Stimulated activated memory B cell treated with anti-CD40 and anti-IgM and Interleukin-4, amounts not matched to agents 10 μg/mL and 1 μg/mL and 100 μg/mL, for 72 hours (primary cell): Measurements from ENCODE around the gene LIMCH1.
"Not testable (repeated sequence)": the region's sequence is repeated elsewhere in the genome, so short reads cannot be mapped to it uniquely, and the experiment has no call there.

Experiments used
- ATAC-seq: fragments of 150-1000 bp; cut with Tn5 transposase; 2 replicates; pipeline ENCODE4 v1.10.0; 2021
- H3K27ac Mint-ChIP-seq: one replicate; pipeline ENCODE4 v1.8.0; 2022; ENCODE audit warnings: mild to moderate bottlenecking, mixed read lengths
- H3K27me3 Mint-ChIP-seq: one replicate; pipeline ENCODE4 v1.8.0; 2022; ENCODE audit warnings: mixed read lengths
- H3K36me3 Mint-ChIP-seq: one replicate; pipeline ENCODE4 v1.8.0; 2022; ENCODE audit warnings: mixed read lengths
- H3K4me1 Mint-ChIP-seq: one replicate; pipeline ENCODE4 v1.8.0; 2022; ENCODE audit warnings: mixed read lengths
- H3K4me3 Mint-ChIP-seq: one replicate; pipeline ENCODE4 v1.8.0; 2022; ENCODE audit warnings: mild to moderate bottlenecking, moderate library complexity, mixed read lengths
- H3K9me3 Mint-ChIP-seq: one replicate; pipeline ENCODE4 v1.8.0; 2022; ENCODE audit warnings: mixed read lengths

Gene LIMCH1

GRCh38 chr4:41625531-41625930 lies 87.6 kb downstream of the LIMCH1 start:
- peaks cover 16% of the 10 kb centered on the region for H3K27me3 Mint-ChIP-seq

GRCh38 chr4:41628936-41629335 lies 91.0 kb downstream of the LIMCH1 start:
- ATAC-seq = no peak
- no peaks in the 10 kb centered on the region for H3K9me3 Mint-ChIP-seq
- H3K27ac Mint-ChIP-seq = no peak overlapping the region
- no peaks in the 10 kb centered on the region for H3K36me3 Mint-ChIP-seq
- H3K4me3 Mint-ChIP-seq = no peak overlapping the region
- H3K4me1 Mint-ChIP-seq = no peaks in the 10 kb centered on the region
- H3K27me3 Mint-ChIP-seq = no peaks in the 10 kb centered on the region

More at GRCh38 chr4:41625531-41625930, 87.6 kb downstream of the LIMCH1 start:
- ATAC-seq = no peak
- no peak overlapping the region for H3K4me3 Mint-ChIP-seq
- H3K27ac Mint-ChIP-seq = no peak overlapping the region
- no peaks in the 10 kb centered on the region for H3K9me3 Mint-ChIP-seq
- no peaks in the 10 kb centered on the region for H3K4me1 Mint-ChIP-seq
- H3K36me3 Mint-ChIP-seq = no peaks in the 10 kb centered on the region

GRCh38 chr4:41631523-41631922 lies 93.6 kb downstream of the LIMCH1 start:
- no peaks in the 10 kb centered on the region for H3K9me3 Mint-ChIP-seq
- H3K27ac Mint-ChIP-seq = no peak overlapping the region
- no peaks in the 10 kb centered on the region for H3K4me1 Mint-ChIP-seq
- ATAC-seq = no peak
- H3K36me3 Mint-ChIP-seq = no peaks in the 10 kb centered on the region
- no peaks in the 10 kb centered on the region for H3K27me3 Mint-ChIP-seq
- no peak overlapping the region for H3K4me3 Mint-ChIP-seq

- H3K4me1 Mint-ChIP-seq = no peaks in the 10 kb centered on the region
- no peaks in the 10 kb centered on the region for H3K9me3 Mint-ChIP-seq
- no peaks in the 10 kb centered on the region for H3K36me3 Mint-ChIP-seq
- no peak overlapping the region for H3K27ac Mint-ChIP-seq
- no peak overlapping the region for H3K4me3 Mint-ChIP-seq
- H3K27me3 Mint-ChIP-seq = no peaks in the 10 kb centered on the region
- ATAC-seq = no peak
Observed at GRCh38 chr4:41632481-41633073, 94.6 kb downstream of the LIMCH1 start.

DNA sequence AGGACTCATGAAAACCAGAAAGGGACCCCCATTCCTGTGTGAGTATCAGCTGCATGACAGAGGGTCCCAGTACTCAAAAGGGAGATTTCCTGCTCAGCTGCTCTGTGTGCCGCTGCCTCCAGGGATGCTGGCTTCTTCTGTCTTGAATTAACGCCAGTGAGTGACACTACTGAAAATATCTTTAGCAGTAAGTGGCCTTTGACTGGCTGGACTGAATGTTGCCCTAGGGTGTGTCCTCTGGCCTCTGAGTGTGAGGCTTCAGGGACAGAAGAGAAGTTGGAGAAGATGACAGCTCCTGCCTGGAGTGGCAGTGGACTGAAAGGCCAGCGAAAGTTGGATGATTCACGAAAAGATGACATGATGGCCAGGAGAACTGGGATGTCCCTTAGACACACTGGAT lies 95.4 kb downstream of the LIMCH1 start:
- Mint-ChIP-seq H3K4me3 (no peak overlapping the region), H3K9me3 (no peaks in the 10 kb centered on the region)

GRCh38 chr4:41635441-41635840 lies 97.5 kb downstream of the LIMCH1 start:
- Mint-ChIP-seq H3K27me3 (no peaks in the 10 kb centered on the region), H3K27ac (no peak overlapping the region), H3K36me3 (no peaks in the 10 kb centered on the region), H3K4me1 (no peaks in the 10 kb centered on the region), H3K9me3 (no peaks in the 10 kb centered on the region), H3K4me3 (no peak overlapping the region)
- ATAC-seq = no peak

More for the DNA sequence above, 95.4 kb downstream of the LIMCH1 start:
- ATAC-seq = no peak
- Mint-ChIP-seq H3K4me1 (no peaks in the 10 kb centered on the region), H3K27me3 (no peaks in the 10 kb centered on the region), H3K27ac (no peak overlapping the region), H3K36me3 (no peaks in the 10 kb centered on the region)

GRCh38 chr4:41638203-41638602 lies 100.2 kb downstream of the LIMCH1 start:
- Mint-ChIP-seq H3K9me3 (no peaks in the 10 kb centered on the region), H3K4me1 (no peaks in the 10 kb centered on the region), H3K4me3 (no peak overlapping the region), H3K36me3 (no peaks in the 10 kb centered on the region), H3K27ac (no peak overlapping the region), H3K27me3 (no peaks in the 10 kb centered on the region)
- ATAC-seq = no peak

- no peak for ATAC-seq
- Mint-ChIP-seq H3K4me3 (no peak overlapping the region), H3K27me3 (no peaks in the 10 kb centered on the region), H3K27ac (no peak overlapping the region), H3K4me1 (no peaks in the 10 kb centered on the region), H3K9me3 (no peaks in the 10 kb centered on the region), H3K36me3 (no peaks in the 10 kb centered on the region)
Observed at GRCh38 chr4:41638866-41639265, 100.9 kb downstream of the LIMCH1 start.

DNA sequence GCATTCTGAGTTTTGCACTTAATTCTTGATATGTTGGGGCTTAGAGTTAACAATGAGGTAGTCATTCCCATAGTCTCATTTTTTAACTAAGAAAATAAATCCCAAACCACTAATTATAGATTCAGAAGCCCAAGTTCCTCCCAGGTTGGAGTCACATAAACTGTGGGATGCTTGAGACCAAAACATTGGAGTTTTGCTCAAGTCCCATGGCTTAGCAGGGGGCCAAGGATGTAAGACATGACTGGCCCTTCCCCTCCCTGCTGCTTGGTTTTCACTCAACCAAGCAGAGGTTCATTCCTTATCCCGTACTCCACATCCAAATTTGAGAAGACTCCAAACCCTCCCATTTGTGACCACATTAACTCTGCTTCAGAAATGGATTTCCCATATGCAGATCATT lies 101.3 kb downstream of the LIMCH1 start:
- no peak overlapping the region for H3K4me3 Mint-ChIP-seq
- H3K27ac Mint-ChIP-seq = no peak overlapping the region
- no peaks in the 10 kb centered on the region for H3K4me1 Mint-ChIP-seq
- H3K27me3 Mint-ChIP-seq = peaks cover 4% of the 10 kb centered on the region
- no peak for ATAC-seq
- H3K9me3 Mint-ChIP-seq = no peaks in the 10 kb centered on the region
- H3K36me3 Mint-ChIP-seq = no peaks in the 10 kb centered on the region

- Mint-ChIP-seq H3K27ac (no peak overlapping the region), H3K27me3 (peaks cover 15% of the 10 kb centered on the region), H3K36me3 (no peaks in the 10 kb centered on the region), H3K9me3 (no peaks in the 10 kb centered on the region), H3K4me3 (no peak overlapping the region), H3K4me1 (no peaks in the 10 kb centered on the region)
- ATAC-seq = no peak
Observed at GRCh38 chr4:41640906-41641305, 102.9 kb downstream of the LIMCH1 start.

- H3K36me3 Mint-ChIP-seq, ATAC-seq, H3K9me3 Mint-ChIP-seq, H3K4me3 Mint-ChIP-seq, H3K27ac Mint-ChIP-seq: not testable (repeated sequence)
- peaks cover 10% of the 10 kb centered on the region for H3K4me1 Mint-ChIP-seq
- peaks cover 15% of the 10 kb centered on the region for H3K27me3 Mint-ChIP-seq
Observed at GRCh38 chr4:41642746-41643145, 104.8 kb downstream of the LIMCH1 start.

DNA sequence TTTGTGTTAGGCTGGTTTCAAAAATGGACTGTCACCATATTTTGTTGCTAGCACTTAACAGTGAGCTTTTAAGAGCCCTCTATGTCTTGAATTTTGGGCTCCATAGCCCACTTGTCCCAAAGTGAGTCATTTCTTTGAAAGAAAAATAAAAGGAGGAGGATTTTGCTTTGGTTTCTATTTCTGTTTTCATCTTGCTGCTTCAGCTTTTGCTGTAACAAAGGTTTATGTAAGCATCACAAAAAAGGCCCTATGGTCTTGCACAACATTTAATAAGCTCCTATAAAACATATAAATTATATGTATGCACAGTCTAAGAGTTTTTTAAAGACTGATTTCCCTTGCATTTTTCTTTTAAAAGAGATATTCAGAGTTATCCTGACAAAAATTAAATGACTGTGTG lies 105.4 kb downstream of the LIMCH1 start:
- H3K27me3 Mint-ChIP-seq = peaks cover 15% of the 10 kb centered on the region
- H3K4me3 Mint-ChIP-seq = no peak overlapping the region
- H3K27ac Mint-ChIP-seq = no peak overlapping the region
- H3K36me3 Mint-ChIP-seq = no peaks in the 10 kb centered on the region
- no peak for ATAC-seq
- peaks cover 16% of the 10 kb centered on the region for H3K4me1 Mint-ChIP-seq
- peaks cover under 1% of the 10 kb centered on the region for H3K9me3 Mint-ChIP-seq

- no peak overlapping the region for H3K27ac Mint-ChIP-seq
- peaks cover 15% of the 10 kb centered on the region for H3K27me3 Mint-ChIP-seq
- no peaks in the 10 kb centered on the region for H3K36me3 Mint-ChIP-seq
- no peak overlapping the region for H3K4me3 Mint-ChIP-seq
- no peak for ATAC-seq
- H3K4me1 Mint-ChIP-seq = peaks cover 18% of the 10 kb centered on the region
- peaks cover 3% of the 10 kb centered on the region for H3K9me3 Mint-ChIP-seq
Observed at GRCh38 chr4:41644288-41644914, 106.4 kb downstream of the LIMCH1 start.

DNA sequence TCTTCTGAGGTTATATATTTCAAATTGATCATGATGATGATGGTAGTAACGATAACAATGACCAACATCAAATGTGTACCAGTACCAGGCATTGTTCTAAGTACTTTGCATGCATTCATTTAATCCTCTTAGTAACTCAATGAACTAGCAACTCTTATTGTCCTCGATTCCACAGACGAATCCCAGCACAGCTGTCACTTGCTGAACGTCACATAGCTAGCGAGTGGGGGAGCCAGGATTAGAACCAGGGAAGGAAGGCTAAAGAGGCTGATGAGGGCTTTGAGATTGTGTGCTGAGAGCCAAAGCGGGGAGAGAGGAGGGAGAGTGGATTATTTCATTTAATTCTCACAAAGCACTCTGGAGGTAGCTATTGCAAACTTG lies 106.9 kb downstream of the LIMCH1 start:
- no peak overlapping the region for H3K4me3 Mint-ChIP-seq
- H3K36me3 Mint-ChIP-seq = no peaks in the 10 kb centered on the region
- H3K4me1 Mint-ChIP-seq = peaks cover 18% of the 10 kb centered on the region
- peaks cover 15% of the 10 kb centered on the region for H3K27me3 Mint-ChIP-seq
- no peak overlapping the region for H3K27ac Mint-ChIP-seq
- ATAC-seq = no peak
- H3K9me3 Mint-ChIP-seq = peaks cover 3% of the 10 kb centered on the region

GRCh38 chr4:41645728-41646390 lies 107.9 kb downstream of the LIMCH1 start:
- no peak overlapping the region for H3K27ac Mint-ChIP-seq
- ATAC-seq = no peak
- H3K9me3 Mint-ChIP-seq = peaks cover 3% of the 10 kb centered on the region
- peaks cover 18% of the 10 kb centered on the region for H3K4me1 Mint-ChIP-seq
- H3K36me3 Mint-ChIP-seq = no peaks in the 10 kb centered on the region
- H3K4me3 Mint-ChIP-seq = no peak overlapping the region
- peaks cover 15% of the 10 kb centered on the region for H3K27me3 Mint-ChIP-seq

DNA sequence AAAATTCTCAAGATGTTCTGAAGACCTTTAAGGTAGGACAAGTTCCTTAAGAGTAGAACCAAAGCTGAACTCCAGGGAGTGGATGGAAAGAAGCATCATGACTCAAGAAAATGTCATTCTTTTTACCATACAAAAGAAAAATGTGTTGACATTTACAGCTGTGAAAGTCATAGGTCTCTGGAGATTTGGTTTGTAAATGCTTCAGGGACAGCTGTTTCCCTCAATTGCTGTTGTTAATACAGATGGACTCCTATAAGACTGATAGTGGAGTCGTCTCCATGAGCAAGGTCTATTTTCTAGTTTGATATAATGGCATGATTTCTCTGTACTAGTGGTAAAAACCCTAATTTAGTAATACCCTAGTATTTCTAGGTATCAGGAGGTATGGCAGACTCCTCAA lies 108.9 kb downstream of the LIMCH1 start:
- H3K27me3 Mint-ChIP-seq = peaks cover 15% of the 10 kb centered on the region
- ATAC-seq = peak; percentile 63
- no peak overlapping the region for H3K4me3 Mint-ChIP-seq
- peaks cover 3% of the 10 kb centered on the region for H3K9me3 Mint-ChIP-seq
- peaks cover 18% of the 10 kb centered on the region for H3K4me1 Mint-ChIP-seq
- H3K27ac Mint-ChIP-seq = no peak overlapping the region
- no peaks in the 10 kb centered on the region for H3K36me3 Mint-ChIP-seq
